Fibroblast of the aortic adventitia (primary cell): Measurements from ENCODE around the gene C18orf32. TPM values are rescaled to one million over a fixed set of nuclear protein-coding genes. Genes with fewer than 3 reads are reported as not detected.

ENCODE experiments used
- DNase-seq: peaks from one replicate; pipeline ENCODE4 v3.0.0-alpha.2; 2010; ENCODE audit warnings: low read depth
- H3K4me3 ChIP-seq: 2 replicates; pipeline ENCODE4 v1.5.1; 2011; ENCODE audit warnings: low read depth, mild to moderate bottlenecking, control low read depth, low read length, moderate library complexity
- CTCF ChIP-seq: IDR thresholded peaks from 2 replicates; pipeline ENCODE4 v1.5.1; 2011; ENCODE audit warnings: mild to moderate bottlenecking, low read length, control low read depth, inconsistent platforms; ENCODE audit not compliant: insufficient read depth
- small RNA-seq: library from RNA; depleted of rRNA; stranded (forward); fragments of <200 nt; gene quantifications from one replicate; pipeline ENCODE3, GENCODE V24; 2012
- total RNA-seq: library from RNA; depleted of rRNA; stranded (reverse); fragments of >200 nt; gene quantifications from 2 replicates; pipeline ENCODE4 v1.2.3, GENCODE V29; 2012; ENCODE audit warnings: low replicate concordance

Gene C18orf32
- total RNA-seq, 1 donor, result 33.2 TPM

GRCh38 chr18:49441338-49441938 is 45.6 kb downstream of the C18orf32 start:
- DNase-seq, result no peak
- TF ChIP-seq CTCF, result no peak
- H3K4me3 ChIP-seq, result no peak overlapping the region

GRCh38 chr18:49435170-49435569 is 51.9 kb downstream of the C18orf32 start:
- H3K4me3 ChIP-seq, result no peak overlapping the region
- no peak for TF ChIP-seq CTCF

GRCh38 chr18:49432602-49433001 is 54.4 kb downstream of the C18orf32 start:
- no peak for DNase-seq
- H3K4me3 ChIP-seq, result no peak overlapping the region
- no peak for TF ChIP-seq CTCF

More at GRCh38 chr18:49435170-49435569, 51.9 kb downstream of the C18orf32 start:
- DNase-seq, result no peak

- no peak overlapping the region for H3K4me3 ChIP-seq
- no peak for DNase-seq
- TF ChIP-seq CTCF, result no peak
Observed at GRCh38 chr18:49431165-49431962, 55.7 kb downstream of the C18orf32 start.

Small RNA genes lying within 50 kb of the gene (small RNA-seq; reads per million reads assigned to genes)
- gene SNORD58A (not detected), gene SNORD58C (not detected)

Other genes starting within 250 kb of the C18orf32 start
- 30.9 and 39.7 TPM in 2 replicates for gene DYM, start 26.6 kb downstream of the C18orf32 start, total RNA-seq
- 3,258 and 11,376 TPM in 2 replicates for gene RPL17, start 5.2 kb upstream of the C18orf32 start, total RNA-seq
- 2.7 and 3.2 TPM in 2 replicates for gene LIPG, start 74.8 kb upstream of the C18orf32 start, total RNA-seq